PFSK-1 (cell line): ENCODE results near the gene CXCL14.

ENCODE experiments used
- FOXP2 ChIP-seq: optimal IDR thresholded peaks from 2 replicates; pipeline ENCODE3; 2011; ENCODE audit warnings: borderline replicate concordance, control low read depth, inconsistent platforms; ENCODE audit not compliant: insufficient read depth; ENCODE audit errors: extremely low read length, extremely low read depth
- POLR2AphosphoS5 ChIP-seq: IDR thresholded peaks from 2 replicates; pipeline ENCODE4 v1.6.1; 2012; ENCODE audit warnings: low read depth, mild to moderate bottlenecking, control low read depth, low read length, moderate library complexity
- SIN3A ChIP-seq: IDR thresholded peaks from 2 replicates; pipeline ENCODE4 v1.6.1; 2012; ENCODE audit warnings: mild to moderate bottlenecking, low read length, moderate library complexity, borderline replicate concordance; ENCODE audit not compliant: insufficient read depth
- TAF1 ChIP-seq: IDR thresholded peaks from 2 replicates; pipeline ENCODE4 v1.6.1; 2012; ENCODE audit warnings: low read length, control low read depth, borderline replicate concordance; ENCODE audit not compliant: insufficient read depth
- TF ChIP-seq, protein P1 (sequence below), 2 experiments: IDR thresholded peaks; 2 replicates each; pipeline versions ENCODE4 v1.6.1 to v1.8.0; 2011 to 2012; ENCODE audit warnings: low read depth in 2 of 2, low read length in 2 of 2, control low read depth in 1 of 2, inconsistent platforms in 1 of 2, mild to moderate bottlenecking in 1 of 2, moderate library complexity in 1 of 2; ENCODE audit not compliant: insufficient read depth in 1 of 2

Gene CXCL14

DNA sequence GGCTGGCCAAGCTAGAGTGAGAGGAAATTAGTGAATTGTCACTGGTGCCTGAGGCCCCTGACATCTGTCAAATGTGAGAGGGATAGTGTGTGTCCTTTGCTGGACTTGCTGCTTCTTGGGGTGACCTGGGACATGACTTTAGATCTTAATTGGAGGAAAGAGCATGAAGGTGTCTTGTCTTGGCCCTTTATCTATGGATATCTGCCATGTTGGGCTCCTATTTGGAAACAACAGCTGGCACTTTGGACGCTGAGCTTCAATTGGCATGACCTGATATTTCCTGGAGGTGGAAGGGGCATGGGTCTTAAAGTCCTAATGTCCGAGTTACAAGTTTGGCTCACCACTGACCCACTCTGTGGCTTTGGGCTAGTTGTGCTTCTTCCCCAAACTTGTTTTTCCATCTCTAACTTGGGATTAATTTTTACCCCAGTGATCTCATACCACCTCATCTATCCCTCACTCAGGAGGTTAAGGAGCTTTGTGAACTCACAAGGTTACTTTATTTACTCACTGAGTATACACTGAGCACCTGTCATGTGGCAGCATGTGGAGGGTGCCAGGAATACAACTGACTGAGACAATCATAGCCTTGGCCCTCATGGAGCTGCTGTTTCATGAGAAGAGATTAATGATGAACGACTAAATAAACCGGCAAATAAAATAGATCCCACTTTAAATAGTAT lies 30.1 kb upstream of the CXCL14 start:
- TF ChIP-seq SIN3A (no peak), POLR2AphosphoS5 (no peak), TAF1 (no peak), FOXP2 (no peak)
- TF ChIP-seq, protein P1, sequence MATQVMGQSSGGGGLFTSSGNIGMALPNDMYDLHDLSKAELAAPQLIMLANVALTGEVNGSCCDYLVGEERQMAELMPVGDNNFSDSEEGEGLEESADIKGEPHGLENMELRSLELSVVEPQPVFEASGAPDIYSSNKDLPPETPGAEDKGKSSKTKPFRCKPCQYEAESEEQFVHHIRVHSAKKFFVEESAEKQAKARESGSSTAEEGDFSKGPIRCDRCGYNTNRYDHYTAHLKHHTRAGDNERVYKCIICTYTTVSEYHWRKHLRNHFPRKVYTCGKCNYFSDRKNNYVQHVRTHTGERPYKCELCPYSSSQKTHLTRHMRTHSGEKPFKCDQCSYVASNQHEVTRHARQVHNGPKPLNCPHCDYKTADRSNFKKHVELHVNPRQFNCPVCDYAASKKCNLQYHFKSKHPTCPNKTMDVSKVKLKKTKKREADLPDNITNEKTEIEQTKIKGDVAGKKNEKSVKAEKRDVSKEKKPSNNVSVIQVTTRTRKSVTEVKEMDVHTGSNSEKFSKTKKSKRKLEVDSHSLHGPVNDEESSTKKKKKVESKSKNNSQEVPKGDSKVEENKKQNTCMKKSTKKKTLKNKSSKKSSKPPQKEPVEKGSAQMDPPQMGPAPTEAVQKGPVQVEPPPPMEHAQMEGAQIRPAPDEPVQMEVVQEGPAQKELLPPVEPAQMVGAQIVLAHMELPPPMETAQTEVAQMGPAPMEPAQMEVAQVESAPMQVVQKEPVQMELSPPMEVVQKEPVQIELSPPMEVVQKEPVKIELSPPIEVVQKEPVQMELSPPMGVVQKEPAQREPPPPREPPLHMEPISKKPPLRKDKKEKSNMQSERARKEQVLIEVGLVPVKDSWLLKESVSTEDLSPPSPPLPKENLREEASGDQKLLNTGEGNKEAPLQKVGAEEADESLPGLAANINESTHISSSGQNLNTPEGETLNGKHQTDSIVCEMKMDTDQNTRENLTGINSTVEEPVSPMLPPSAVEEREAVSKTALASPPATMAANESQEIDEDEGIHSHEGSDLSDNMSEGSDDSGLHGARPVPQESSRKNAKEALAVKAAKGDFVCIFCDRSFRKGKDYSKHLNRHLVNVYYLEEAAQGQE (IDR thresholded peaks at IDR 0.05; ENCODE audit: insufficient read depth in 1 of 2, low read depth in 2 of 2, low read length in 2 of 2), result no peak

DNA sequence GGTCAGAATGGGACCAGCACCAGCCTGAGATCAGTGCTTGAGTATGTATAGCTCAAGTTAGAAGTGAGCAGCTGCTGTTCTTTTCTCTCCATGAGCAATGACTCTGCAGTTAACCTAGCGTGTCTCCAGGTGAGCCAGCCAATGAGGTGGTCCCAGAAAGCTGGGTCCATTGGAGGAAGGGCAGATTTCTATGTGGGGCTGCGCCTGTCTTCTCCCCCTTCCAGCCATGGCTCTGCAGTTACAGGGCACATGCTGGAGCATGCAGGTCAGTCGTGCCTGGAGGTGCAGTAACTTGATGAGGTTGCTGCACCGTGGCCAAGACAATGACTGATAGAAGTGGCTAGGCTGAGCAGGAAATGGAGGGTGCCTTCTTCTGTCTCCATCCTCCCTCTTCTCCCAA lies 29.6 kb upstream of the CXCL14 start:
- TF ChIP-seq, protein P1 (IDR thresholded peaks at IDR 0.05; ENCODE audit: insufficient read depth in 1 of 2, low read depth in 2 of 2, low read length in 2 of 2), result no peak
- TF ChIP-seq FOXP2, result no peak
- TF ChIP-seq TAF1, result no peak
- TF ChIP-seq SIN3A, result no peak
- no peak for TF ChIP-seq POLR2AphosphoS5

DNA sequence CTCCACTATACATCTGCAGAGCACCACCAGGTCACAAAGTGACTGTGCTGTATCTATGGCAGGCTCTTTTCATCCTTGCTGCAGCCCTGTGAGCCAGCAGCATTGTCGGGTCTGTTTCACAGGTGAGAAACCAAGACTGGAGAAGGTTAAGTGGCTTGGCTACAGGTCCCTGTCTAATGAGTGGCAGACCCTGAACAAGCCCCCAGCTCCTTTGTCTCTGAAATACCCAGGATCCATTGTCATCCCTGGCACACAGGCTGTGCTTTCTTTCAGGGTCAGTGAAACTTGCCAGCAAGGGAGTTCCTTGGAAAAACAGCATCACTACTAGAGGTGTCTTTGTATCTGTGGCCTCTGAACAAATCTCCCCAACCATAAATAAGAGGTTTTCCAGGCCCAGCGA lies 27.6 kb upstream of the CXCL14 start:
- TF ChIP-seq SIN3A, result no peak
- no peak for TF ChIP-seq FOXP2
- no peak for TF ChIP-seq POLR2AphosphoS5
- TF ChIP-seq, protein P1 (IDR thresholded peaks at IDR 0.05; ENCODE audit: insufficient read depth in 1 of 2, low read depth in 2 of 2, low read length in 2 of 2), result no peak
- TF ChIP-seq TAF1, result no peak

DNA sequence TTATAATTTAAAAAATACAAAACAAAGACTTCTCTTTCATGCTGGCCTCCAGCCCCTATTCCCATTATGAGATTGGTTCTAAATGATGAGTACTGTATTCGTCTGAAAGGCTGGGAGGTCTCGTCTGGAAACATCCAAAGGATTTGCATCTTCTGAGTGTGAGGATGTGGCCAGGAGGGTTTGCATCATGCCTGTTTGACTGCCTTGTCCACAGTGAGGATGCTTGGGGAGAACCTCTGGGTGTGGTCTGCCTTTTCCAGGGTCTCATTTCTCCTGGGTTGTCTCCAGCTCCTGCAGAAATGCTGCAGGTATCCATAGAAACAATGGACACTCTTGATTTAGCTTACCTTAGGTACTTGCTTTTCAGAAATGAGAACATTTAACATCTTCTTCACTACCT lies 26.4 kb upstream of the CXCL14 start:
- TF ChIP-seq SIN3A (no peak), FOXP2 (no peak), POLR2AphosphoS5 (no peak), TAF1 (no peak)
- TF ChIP-seq, protein P1 (IDR thresholded peaks at IDR 0.05; ENCODE audit: insufficient read depth in 1 of 2, low read depth in 2 of 2, low read length in 2 of 2), result no peak
